ENCODE data around the gene NEUROG1. TPM values are rescaled to one million over a fixed set of nuclear protein-coding genes. Genes with fewer than 3 reads are reported as not detected.

The NEUROG1 gene
- total and polyA plus RNA-seq, 2 experiments from 2014 or later: 0.16 TPM; not detected in 1

GRCh38 chr5:135577421-135577820 is 41.7 kb upstream of the NEUROG1 start (continued):
- TF ChIP-seq CTCF (conservative IDR thresholded peaks at IDR 0.05; ENCODE audit: low read depth in 2 of 2) (no peak), STAT1 (IDR thresholded peaks at IDR 0.05; ENCODE audit: unreplicated experiment) (no peak), REST (IDR thresholded peaks at IDR 0.05; ENCODE audit: unreplicated experiment) (no peak), ZNF114 (CRISPR knock-in tag; IDR thresholded peaks at IDR 0.05) (no peak), ETS1 (IDR thresholded peaks at IDR 0.05) (no peak), NANOG (IDR thresholded peaks at IDR 0.05; ENCODE audit: borderline replicate concordance) (no peak)

GRCh38 chr5:135576075-135576599 is 40.4 kb upstream of the NEUROG1 start:
- H3K27ac Mint-ChIP-seq: no peak overlapping the region
- TF ChIP-seq EZH2 (IDR thresholded peaks at IDR 0.05; ENCODE audit: low read depth, unreplicated experiment) (no peak), JUNB (IDR thresholded peaks at IDR 0.05; ENCODE audit: unreplicated experiment) (no peak), ETS1 (IDR thresholded peaks at IDR 0.05) (no peak), STAT1 (IDR thresholded peaks at IDR 0.05; ENCODE audit: unreplicated experiment) (no peak), ZNF331 (CRISPR knock-in tag; IDR thresholded peaks at IDR 0.05; ENCODE audit: low read depth) (no peak), ZNF114 (CRISPR knock-in tag; IDR thresholded peaks at IDR 0.05) (no peak), EZH2phosphoT487 (IDR thresholded peaks at IDR 0.05; ENCODE audit: unreplicated experiment) (no peak), ZNF462 (CRISPR knock-in tag; IDR thresholded peaks at IDR 0.05) (no peak), NANOG (IDR thresholded peaks at IDR 0.05; ENCODE audit: borderline replicate concordance) (no peak)
- no peak overlapping the region for H3K4me3 Mint-ChIP-seq
- H3K79me2 ChIP-seq (replicated peaks; ENCODE audit: insufficient read depth): no peaks in the 10 kb centered on the region
- H3K27me3 Mint-ChIP-seq (ENCODE audit: insufficient read depth, low read depth, poor library complexity): peaks cover 56% of the 10 kb centered on the region
- H3K9me2 ChIP-seq (ENCODE audit: insufficient read depth): no peaks in the 10 kb centered on the region
- peak; percentile 34 for DNase-seq (ENCODE audit: low spot score)
- no peaks in the 10 kb centered on the region for H4K20me1 ChIP-seq (replicated peaks; ENCODE audit: insufficient read depth)
- H3K9me3 Mint-ChIP-seq: no peaks in the 10 kb centered on the region
- H3K4me3 ChIP-seq: no peak overlapping the region
- H3F3A ChIP-seq (replicated peaks; ENCODE audit: low read depth): no peaks in the 10 kb centered on the region
- no peaks in the 10 kb centered on the region for H3K36me3 ChIP-seq (ENCODE audit: insufficient read depth)
- H3K4me1 ChIP-seq (ENCODE audit: insufficient read depth): peaks cover 17% of the 10 kb centered on the region
- peaks cover 36% of the 10 kb centered on the region for H3K4me1 Mint-ChIP-seq
- H3K4me2 ChIP-seq: no peak overlapping the region
- ATAC-seq: no peak
- no peaks in the 10 kb centered on the region for H3K36me3 Mint-ChIP-seq (ENCODE audit: low read depth)
- no peak overlapping the region for H3K27ac ChIP-seq (ENCODE audit: low read depth)
- H3K27me3 ChIP-seq (ENCODE audit: insufficient read depth): peaks cover 56% of the 10 kb centered on the region
- no peak overlapping the region for H2AFZ ChIP-seq
